ENCODE results near the gene G6PC2. TPM values are rescaled to one million over a fixed set of nuclear protein-coding genes. Genes with fewer than 3 reads are reported as not detected.

G6PC2 gene
- total and polyA plus RNA-seq, 2 experiments from 2014 or later, result not detected

DNA sequence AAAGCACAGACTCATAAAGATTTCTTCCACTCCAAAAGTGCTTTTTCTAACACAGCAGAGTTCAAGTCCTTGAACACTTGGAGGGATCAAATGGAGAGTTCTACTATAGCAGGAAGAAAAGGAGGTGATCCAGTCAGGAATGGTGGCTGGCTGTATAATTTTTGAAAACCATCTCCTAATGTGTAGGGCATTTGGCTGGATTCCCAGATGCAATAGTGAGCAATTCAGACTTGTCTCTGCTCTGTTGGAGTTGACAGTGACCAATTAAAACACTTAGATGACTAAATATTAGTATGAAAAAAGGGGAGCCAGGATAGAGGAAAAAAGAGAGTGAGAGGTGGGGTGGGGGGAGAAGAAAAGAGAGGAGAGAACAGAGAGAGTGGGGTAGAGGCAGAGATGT lies 5.3 kb upstream of the G6PC2 start:
- TF ChIP-seq, protein P1, sequence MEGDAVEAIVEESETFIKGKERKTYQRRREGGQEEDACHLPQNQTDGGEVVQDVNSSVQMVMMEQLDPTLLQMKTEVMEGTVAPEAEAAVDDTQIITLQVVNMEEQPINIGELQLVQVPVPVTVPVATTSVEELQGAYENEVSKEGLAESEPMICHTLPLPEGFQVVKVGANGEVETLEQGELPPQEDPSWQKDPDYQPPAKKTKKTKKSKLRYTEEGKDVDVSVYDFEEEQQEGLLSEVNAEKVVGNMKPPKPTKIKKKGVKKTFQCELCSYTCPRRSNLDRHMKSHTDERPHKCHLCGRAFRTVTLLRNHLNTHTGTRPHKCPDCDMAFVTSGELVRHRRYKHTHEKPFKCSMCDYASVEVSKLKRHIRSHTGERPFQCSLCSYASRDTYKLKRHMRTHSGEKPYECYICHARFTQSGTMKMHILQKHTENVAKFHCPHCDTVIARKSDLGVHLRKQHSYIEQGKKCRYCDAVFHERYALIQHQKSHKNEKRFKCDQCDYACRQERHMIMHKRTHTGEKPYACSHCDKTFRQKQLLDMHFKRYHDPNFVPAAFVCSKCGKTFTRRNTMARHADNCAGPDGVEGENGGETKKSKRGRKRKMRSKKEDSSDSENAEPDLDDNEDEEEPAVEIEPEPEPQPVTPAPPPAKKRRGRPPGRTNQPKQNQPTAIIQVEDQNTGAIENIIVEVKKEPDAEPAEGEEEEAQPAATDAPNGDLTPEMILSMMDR (IDR thresholded peaks at IDR 0.05; ENCODE audit: low read depth, low read length), result no peak
- Histone ChIP-seq H3K4me3 (no peak overlapping the region), H3K27ac (no peak overlapping the region), H3K4me1 (ENCODE audit: low read depth) (no peaks in the 10 kb centered on the region), H3K9me3 (ENCODE audit: low read depth) (no peaks in the 10 kb centered on the region), H3K27me3 (no peaks in the 10 kb centered on the region), H3K36me3 (no peaks in the 10 kb centered on the region)
- DNase-seq (ENCODE audit: low read depth in 1 of 2, low spot score in 1 of 2), result peak in 1 of 2 donors; percentile 12

GRCh38 chr2:168896783-168897182 lies 4.3 kb upstream of the G6PC2 start:
- Histone ChIP-seq H3K27me3 (no peaks in the 10 kb centered on the region), H3K4me3 (no peak overlapping the region), H3K27ac (no peak overlapping the region), H3K9me3 (ENCODE audit: low read depth) (no peaks in the 10 kb centered on the region), H3K36me3 (no peaks in the 10 kb centered on the region), H3K4me1 (ENCODE audit: low read depth) (no peaks in the 10 kb centered on the region)
- TF ChIP-seq, protein P1 (IDR thresholded peaks at IDR 0.05; ENCODE audit: low read depth, low read length), result no peak
- DNase-seq (ENCODE audit: low read depth in 1 of 2, low spot score in 1 of 2), result no peak

- Histone ChIP-seq H3K27me3 (no peaks in the 10 kb centered on the region), H3K4me1 (ENCODE audit: low read depth) (no peaks in the 10 kb centered on the region), H3K4me3 (no peak overlapping the region), H3K9me3 (ENCODE audit: low read depth) (no peaks in the 10 kb centered on the region), H3K36me3 (no peaks in the 10 kb centered on the region), H3K27ac (no peak overlapping the region)
- no peak for DNase-seq (ENCODE audit: low read depth in 1 of 2, low spot score in 1 of 2)
- TF ChIP-seq, protein P1 (IDR thresholded peaks at IDR 0.05; ENCODE audit: low read depth, low read length), result no peak
Measured at GRCh38 chr2:168897449-168897848, 3.6 kb upstream of the G6PC2 start.

DNA sequence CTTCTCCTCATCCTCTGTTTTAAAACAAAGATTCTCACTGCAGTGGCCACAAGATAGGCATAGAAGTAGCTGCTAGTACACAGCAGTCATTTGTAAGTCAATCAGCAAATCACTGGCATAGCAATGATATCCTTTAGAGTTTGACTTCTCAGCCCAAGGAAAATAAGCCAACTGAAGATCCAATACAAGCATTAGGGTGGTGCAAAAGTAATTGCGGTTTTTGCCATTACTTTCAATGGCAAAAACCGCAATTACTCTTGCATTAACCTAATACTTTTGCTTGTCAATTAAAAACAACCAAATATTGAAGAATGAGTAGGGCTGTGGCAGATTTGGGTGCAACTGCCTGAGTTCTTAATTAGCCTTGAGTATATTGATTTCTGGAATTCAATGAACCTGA lies 2.8 kb downstream of the G6PC2 start:
- no peaks in the 10 kb centered on the region for H3K9me3 ChIP-seq (ENCODE audit: low read depth)
- H3K4me1 ChIP-seq (ENCODE audit: low read depth), result no peaks in the 10 kb centered on the region
- TF ChIP-seq, protein P1 (IDR thresholded peaks at IDR 0.05; ENCODE audit: low read depth, low read length), result no peak
- H3K27ac ChIP-seq, result no peak overlapping the region
- no peaks in the 10 kb centered on the region for H3K36me3 ChIP-seq
- H3K27me3 ChIP-seq, result no peaks in the 10 kb centered on the region
- no peak overlapping the region for H3K4me3 ChIP-seq
- DNase-seq (ENCODE audit: low read depth in 1 of 2, low spot score in 1 of 2), result no peak

DNA sequence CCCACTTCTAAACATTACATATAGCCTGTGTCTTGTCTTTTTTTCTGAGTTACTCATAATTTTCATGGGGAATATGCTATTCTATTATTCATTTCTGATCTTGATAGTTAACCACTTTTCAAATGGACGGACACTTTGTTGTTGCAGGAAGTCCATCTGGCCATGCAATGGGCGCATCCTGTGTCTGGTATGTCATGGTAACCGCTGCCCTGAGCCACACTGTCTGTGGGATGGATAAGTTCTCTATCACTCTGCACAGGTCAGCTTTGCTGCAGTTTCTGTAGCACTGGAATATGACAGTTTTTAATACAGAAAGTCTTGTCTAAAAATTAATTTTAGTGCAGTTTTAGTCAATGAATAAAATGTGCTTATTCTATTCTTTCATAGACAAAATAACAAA lies 3.3 kb downstream of the G6PC2 start:
- H3K4me3 ChIP-seq, result no peak overlapping the region
- H3K27ac ChIP-seq, result no peak overlapping the region
- H3K4me1 ChIP-seq (ENCODE audit: low read depth), result no peaks in the 10 kb centered on the region
- TF ChIP-seq, protein P1 (IDR thresholded peaks at IDR 0.05; ENCODE audit: low read depth, low read length), result no peak
- H3K36me3 ChIP-seq, result no peaks in the 10 kb centered on the region
- DNase-seq (ENCODE audit: low read depth in 1 of 2, low spot score in 1 of 2), result no peak
- H3K27me3 ChIP-seq, result no peaks in the 10 kb centered on the region
- H3K9me3 ChIP-seq (ENCODE audit: low read depth), result no peaks in the 10 kb centered on the region

All from cardiac muscle cell (in vitro differentiated cells and primary cell).